Cardiac muscle cell (in vitro differentiated cells and primary cell): ENCODE measurements around the gene LRTM2. TPM values are rescaled to one million over a fixed set of nuclear protein-coding genes. Genes with fewer than 3 reads are reported as not detected.

Source experiments
- DNase-seq, 2 donors: peaks; one replicate each; pipeline versions ENCODE4 v3.0.0 to v3.0.0-alpha.2; 2010 to 2017; ENCODE audit warnings: low read depth in 1 of 2, low spot score in 1 of 2
- H3K27ac ChIP-seq: fragments of 200-600 bp; sonication (generic); 2 replicates; pipeline ENCODE4 v1.5.1; 2016
- H3K27me3 ChIP-seq: fragments of 200-600 bp; sonication (generic); 2 replicates; pipeline ENCODE4 v1.6.0; 2016; ENCODE audit warnings: control low read depth
- H3K36me3 ChIP-seq: fragments of 200-600 bp; sonication (generic); 2 replicates; pipeline ENCODE4 v1.5.1; 2016; ENCODE audit warnings: control low read depth
- H3K4me1 ChIP-seq: fragments of 200-600 bp; sonication (generic); 2 replicates; pipeline ENCODE4 v1.8.1; 2017; ENCODE audit warnings: low read depth, mild to moderate bottlenecking, mixed run types
- H3K4me3 ChIP-seq: fragments of 200-600 bp; sonication (generic); 2 replicates; pipeline ENCODE4 v1.5.1; 2016; ENCODE audit warnings: mild to moderate bottlenecking
- H3K9me3 ChIP-seq: fragments of 200-600 bp; sonication (generic); 2 replicates; pipeline ENCODE4 v1.5.1; 2017; ENCODE audit warnings: low read depth, mild to moderate bottlenecking, control low read depth
- polyA plus RNA-seq: library from polyadenylated mRNA; unstranded; fragments of >200 nt; fragmentation: Nextera tagmentation; extraction: Ambion mirVana; gene quantifications from 2 replicates; pipeline ENCODE4 v1.2.1, GENCODE V29; 2016
- total RNA-seq: library from RNA; depleted of rRNA; stranded (reverse); fragments of >200 nt; gene quantifications from 2 replicates; pipeline ENCODE4 v1.2.3, GENCODE V29; 2016
- TF ChIP-seq, protein P1 (sequence below): IDR thresholded peaks from 2 replicates; pipeline ENCODE4 v1.5.1; 2012; ENCODE audit warnings: low read depth, mild to moderate bottlenecking, low read length

Gene LRTM2
- total and polyA plus RNA-seq, 2 experiments from 2014 or later = not detected

GRCh38 chr12:1857086-1857485 lies 36.7 kb downstream of the LRTM2 start:
- Histone ChIP-seq H3K9me3 (no peaks in the 10 kb centered on the region), H3K4me3 (no peak overlapping the region), H3K4me1 (no peaks in the 10 kb centered on the region), H3K27me3 (no peaks in the 10 kb centered on the region), H3K36me3 (no peaks in the 10 kb centered on the region), H3K27ac (no peak overlapping the region)
- TF ChIP-seq, protein P1, sequence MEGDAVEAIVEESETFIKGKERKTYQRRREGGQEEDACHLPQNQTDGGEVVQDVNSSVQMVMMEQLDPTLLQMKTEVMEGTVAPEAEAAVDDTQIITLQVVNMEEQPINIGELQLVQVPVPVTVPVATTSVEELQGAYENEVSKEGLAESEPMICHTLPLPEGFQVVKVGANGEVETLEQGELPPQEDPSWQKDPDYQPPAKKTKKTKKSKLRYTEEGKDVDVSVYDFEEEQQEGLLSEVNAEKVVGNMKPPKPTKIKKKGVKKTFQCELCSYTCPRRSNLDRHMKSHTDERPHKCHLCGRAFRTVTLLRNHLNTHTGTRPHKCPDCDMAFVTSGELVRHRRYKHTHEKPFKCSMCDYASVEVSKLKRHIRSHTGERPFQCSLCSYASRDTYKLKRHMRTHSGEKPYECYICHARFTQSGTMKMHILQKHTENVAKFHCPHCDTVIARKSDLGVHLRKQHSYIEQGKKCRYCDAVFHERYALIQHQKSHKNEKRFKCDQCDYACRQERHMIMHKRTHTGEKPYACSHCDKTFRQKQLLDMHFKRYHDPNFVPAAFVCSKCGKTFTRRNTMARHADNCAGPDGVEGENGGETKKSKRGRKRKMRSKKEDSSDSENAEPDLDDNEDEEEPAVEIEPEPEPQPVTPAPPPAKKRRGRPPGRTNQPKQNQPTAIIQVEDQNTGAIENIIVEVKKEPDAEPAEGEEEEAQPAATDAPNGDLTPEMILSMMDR = no peak
- DNase-seq = no peak

- Histone ChIP-seq H3K27me3 (no peaks in the 10 kb centered on the region), H3K36me3 (no peaks in the 10 kb centered on the region), H3K4me1 (no peaks in the 10 kb centered on the region), H3K4me3 (no peak overlapping the region), H3K9me3 (no peaks in the 10 kb centered on the region), H3K27ac (no peak overlapping the region)
- DNase-seq = no peak
- TF ChIP-seq, protein P1 = no peak
Observed at GRCh38 chr12:1857821-1858220, 37.5 kb downstream of the LRTM2 start.

GRCh38 chr12:1858456-1858855 lies 38.1 kb downstream of the LRTM2 start:
- Histone ChIP-seq H3K27me3 (no peaks in the 10 kb centered on the region), H3K27ac (no peak overlapping the region), H3K36me3 (no peaks in the 10 kb centered on the region), H3K4me3 (no peak overlapping the region), H3K9me3 (no peaks in the 10 kb centered on the region), H3K4me1 (no peaks in the 10 kb centered on the region)
- DNase-seq = no peak
- TF ChIP-seq, protein P1 = no peak

DNA sequence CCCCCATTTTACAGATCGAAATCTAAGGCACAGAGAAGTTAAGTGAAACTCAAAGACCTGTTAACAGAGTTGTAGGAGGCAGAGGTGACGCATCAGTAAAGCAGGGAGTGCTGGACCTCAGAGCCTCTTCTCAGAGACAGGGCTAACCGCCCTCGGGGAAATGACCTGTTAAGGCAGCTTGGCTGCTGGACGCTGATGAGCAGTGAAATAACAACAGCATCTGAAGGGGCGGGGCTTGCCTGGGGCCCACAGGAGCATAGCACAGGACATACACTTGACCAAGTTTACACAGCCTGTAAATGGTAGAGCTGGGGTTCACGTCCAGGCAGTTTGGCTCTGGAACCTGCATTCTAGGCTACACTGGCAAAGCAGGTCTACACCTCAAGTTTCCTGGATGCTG lies 39.3 kb downstream of the LRTM2 start:
- Histone ChIP-seq H3K36me3 (no peaks in the 10 kb centered on the region), H3K4me1 (no peaks in the 10 kb centered on the region), H3K27me3 (no peaks in the 10 kb centered on the region), H3K9me3 (no peaks in the 10 kb centered on the region), H3K27ac (no peak overlapping the region), H3K4me3 (no peak overlapping the region)
- no peak for DNase-seq
- TF ChIP-seq, protein P1 = no peak

DNA sequence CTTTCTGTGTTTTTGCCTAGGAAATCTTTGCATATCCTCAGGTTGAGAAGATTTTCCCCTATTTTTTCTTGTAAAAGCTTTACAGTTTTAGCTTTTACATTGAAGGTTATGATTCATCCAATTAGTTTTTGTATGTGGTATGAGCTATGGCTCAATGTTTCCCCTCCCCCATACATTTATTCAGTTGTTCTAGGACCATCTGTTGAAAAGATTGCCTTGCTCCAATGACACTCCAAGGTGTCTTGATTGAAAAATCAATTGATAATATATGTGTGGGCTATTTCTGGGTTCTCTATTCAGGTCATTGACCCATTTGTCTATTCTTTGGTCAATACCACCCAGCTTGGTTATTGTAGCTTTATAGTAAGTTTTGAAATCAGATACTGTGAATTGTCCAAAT lies 42.6 kb downstream of the LRTM2 start:
- H3K9me3 ChIP-seq = no peaks in the 10 kb centered on the region
- H3K4me3 ChIP-seq = no peak overlapping the region
- H3K36me3 ChIP-seq = no peaks in the 10 kb centered on the region
- H3K27ac ChIP-seq = no peak overlapping the region
- H3K27me3 ChIP-seq = no peaks in the 10 kb centered on the region
- no peak for DNase-seq
- TF ChIP-seq, protein P1 = no peak
- no peaks in the 10 kb centered on the region for H3K4me1 ChIP-seq

GRCh38 chr12:1863823-1864222 lies 43.5 kb downstream of the LRTM2 start:
- TF ChIP-seq, protein P1 = no peak
- Histone ChIP-seq H3K4me3 (no peak overlapping the region), H3K36me3 (no peaks in the 10 kb centered on the region), H3K27ac (no peak overlapping the region), H3K27me3 (no peaks in the 10 kb centered on the region), H3K4me1 (no peaks in the 10 kb centered on the region), H3K9me3 (no peaks in the 10 kb centered on the region)
- no peak for DNase-seq
